NT2/D1 (cell line): Measurements from ENCODE around the gene LZTFL1.

Experiments
- SUZ12 ChIP-seq: IDR thresholded peaks from 2 replicates; pipeline ENCODE4 v1.6.1; 2011; ENCODE audit not compliant: insufficient read length, insufficient read depth; ENCODE audit errors: extremely low read depth
- YY1 ChIP-seq: IDR thresholded peaks from 2 replicates; pipeline ENCODE4 v1.6.1; 2011; ENCODE audit not compliant: insufficient read length, insufficient read depth
- ZNF274 ChIP-seq: IDR thresholded peaks from 2 replicates; pipeline ENCODE4 v1.6.1; 2011; ENCODE audit warnings: mild to moderate bottlenecking, low read depth, low read length

DNA sequence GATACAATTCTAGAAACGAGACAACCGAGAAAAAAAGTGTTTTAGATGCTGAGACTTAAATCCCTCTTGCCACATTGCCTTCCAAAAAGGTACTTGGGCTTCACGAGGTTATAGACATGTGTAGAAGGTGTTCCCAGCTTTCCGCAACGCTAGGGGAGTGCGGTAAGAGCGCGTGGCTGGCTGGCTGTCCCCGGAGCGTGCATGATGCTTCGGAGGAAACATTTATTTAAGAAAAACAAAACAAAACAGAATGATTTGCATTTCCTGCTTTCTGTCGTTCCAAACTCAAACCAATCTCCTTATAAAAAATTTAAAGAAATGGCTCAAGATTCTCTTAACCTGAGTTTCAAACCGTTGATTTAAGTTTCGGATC is 46.4 kb downstream of the LZTFL1 start:
- TF ChIP-seq YY1 (no peak), ZNF274 (no peak), SUZ12 (no peak)
